HG03354 (cell line): Measurements from ENCODE around the gene ACOT6.
A peak's percentile ranks its signal among the peaks of the same experiment; 100 is the strongest.
"Not testable (repeated sequence)": the region's sequence is repeated elsewhere in the genome, so short reads cannot be mapped to it uniquely, and the experiment has no call there.

ENCODE experiments used
- ATAC-seq: cut with Tn5 transposase; IDR thresholded peaks from one replicate; pipeline ENCODE4 v1.9.1; 2021; ENCODE audit warnings: mild to moderate bottlenecking; ENCODE audit not compliant: unreplicated experiment, poor library complexity, severe bottlenecking

ACOT6 gene

GRCh38 chr14:73612339-73613045, at the start of gene ACOT6:
Gene ACOT6 (plus strand): TSS chr14:73612517. CDS start chr14:73612572, 55 bp downstream.
- peak; percentile 79 for ATAC-seq

GRCh38 chr14:73562696-73563095, 49.6 kb upstream of the ACOT6 start:
- not testable (repeated sequence) for ATAC-seq

GRCh38 chr14:73566431-73566830, 45.9 kb upstream of the ACOT6 start:
- ATAC-seq = not testable (repeated sequence)

GRCh38 chr14:73566935-73567334, 45.4 kb upstream of the ACOT6 start:
- ATAC-seq = not testable (repeated sequence)

GRCh38 chr14:73567358-73567757, 45.0 kb upstream of the ACOT6 start:
- ATAC-seq = no peak

GRCh38 chr14:73567951-73568885, 44.1 kb upstream of the ACOT6 start:
- ATAC-seq = no peak

- not testable (repeated sequence) for ATAC-seq
Observed at GRCh38 chr14:73568886-73569184, 43.5 kb upstream of the ACOT6 start.

- ATAC-seq = peak; percentile 69
Observed at GRCh38 chr14:73569185-73569958, 42.9 kb upstream of the ACOT6 start, which contains the start of gene ACOT2. Gene ACOT2 (plus strand): TSS chr14:73569213. CDS start chr14:73569241, 28 bp downstream.

- ATAC-seq = peak; percentile 67
Observed at GRCh38 chr14:73570913-73571312, 41.4 kb upstream of the ACOT6 start.

- ATAC-seq = not testable (repeated sequence)
Observed at GRCh38 chr14:73573034-73573433, 39.3 kb upstream of the ACOT6 start.

GRCh38 chr14:73573740-73574139, 38.6 kb upstream of the ACOT6 start:
- ATAC-seq = not testable (repeated sequence)

GRCh38 chr14:73574251-73574650, 38.1 kb upstream of the ACOT6 start:
- not testable (repeated sequence) for ATAC-seq

- ATAC-seq = no peak
Observed at GRCh38 chr14:73576391-73576790, 35.9 kb upstream of the ACOT6 start.

- not testable (repeated sequence) for ATAC-seq
Observed at GRCh38 chr14:73577214-73577613, 35.1 kb upstream of the ACOT6 start.

- not testable (repeated sequence) for ATAC-seq
Observed at GRCh38 chr14:73582102-73582979, 30.0 kb upstream of the ACOT6 start.

GRCh38 chr14:73588695-73589094, 23.6 kb upstream of the ACOT6 start:
- no peak for ATAC-seq

GRCh38 chr14:73589116-73589515, 23.2 kb upstream of the ACOT6 start:
- ATAC-seq = no peak

GRCh38 chr14:73590673-73591004, 21.7 kb upstream of the ACOT6 start:
- not testable (repeated sequence) for ATAC-seq
